ENCODE results near the gene AP3D1.

GRCh38 chr19:2109046-2109864 lies 42.1 kb downstream of the AP3D1 start:
- TF ChIP-seq CTCF (IDR thresholded peaks at IDR 0.05): no peak
- TF ChIP-seq POLR2AphosphoS5 (IDR thresholded peaks at IDR 0.05): no peak
- TF ChIP-seq POLR2A (IDR thresholded peaks at IDR 0.05): no peak
